ENCODE measurements around the gene BICD1.

Gene BICD1

GRCh38 chr12:32106517-32107358 is at the start of gene BICD1:
BICD1 (plus strand) TSS chr12:32106847; CDS start chr12:32107332, 485 bp downstream.
- peak; percentile 59 for TF ChIP-seq CTCF (IDR thresholded peaks at IDR 0.05; ENCODE audit: control insufficient read depth, extremely low read depth, insufficient read depth)
- peak; percentile 55 for DNase-seq (ENCODE audit: low read depth)

GRCh38 chr12:32061033-32061432 is 45.6 kb upstream of the BICD1 start:
- DNase-seq (ENCODE audit: low read depth): no peak
- no peak overlapping the region for H3K4me3 ChIP-seq (ENCODE audit: low read depth, low read length)
- TF ChIP-seq CTCF (IDR thresholded peaks at IDR 0.05; ENCODE audit: control insufficient read depth, extremely low read depth, insufficient read depth): no peak

More at GRCh38 chr12:32106517-32107358, at the start of gene BICD1:
- H3K4me3 ChIP-seq (ENCODE audit: low read depth, low read length): peak within 1 kb of the TSS; percentile 92

GRCh38 chr12:32062881-32063280 is 43.8 kb upstream of the BICD1 start:
- TF ChIP-seq CTCF (IDR thresholded peaks at IDR 0.05; ENCODE audit: control insufficient read depth, extremely low read depth, insufficient read depth): no peak
- DNase-seq (ENCODE audit: low read depth): no peak

GRCh38 chr12:32063796-32064195 is 42.9 kb upstream of the BICD1 start:
- DNase-seq (ENCODE audit: low read depth): no peak
- TF ChIP-seq CTCF (IDR thresholded peaks at IDR 0.05; ENCODE audit: control insufficient read depth, extremely low read depth, insufficient read depth): no peak
- H3K4me3 ChIP-seq (ENCODE audit: low read depth, low read length): no peak overlapping the region

More at GRCh38 chr12:32062881-32063280, 43.8 kb upstream of the BICD1 start:
- H3K4me3 ChIP-seq (ENCODE audit: low read depth, low read length): no peak overlapping the region

- TF ChIP-seq CTCF (IDR thresholded peaks at IDR 0.05; ENCODE audit: control insufficient read depth, extremely low read depth, insufficient read depth): no peak
- DNase-seq (ENCODE audit: low read depth): no peak
- no peak overlapping the region for H3K4me3 ChIP-seq (ENCODE audit: low read depth, low read length)
Observed at GRCh38 chr12:32066206-32066605, 40.4 kb upstream of the BICD1 start.

- H3K4me3 ChIP-seq (ENCODE audit: low read depth, low read length): no peak overlapping the region
- DNase-seq (ENCODE audit: low read depth): no peak
- no peak for TF ChIP-seq CTCF (IDR thresholded peaks at IDR 0.05; ENCODE audit: control insufficient read depth, extremely low read depth, insufficient read depth)
Observed at GRCh38 chr12:32069071-32069470, 37.6 kb upstream of the BICD1 start.
